Sigmoid colon (tissue), 7 donors: ENCODE data around the gene UBN2. TPM values are rescaled to one million over a fixed set of nuclear protein-coding genes. Genes with fewer than 3 reads are reported as not detected.

Experiments used
- DNase-seq: peaks from one replicate; pipeline ENCODE4 v3.0.0-alpha.2; 2019
- H3K27ac ChIP-seq, 4 donors: fragments of 200-600 bp; sonication (generic); one replicate each; pipeline ENCODE4 v1.5.1; 2016 to 2019; ENCODE audit warnings: mild to moderate bottlenecking in 1 of 4
- H3K27me3 ChIP-seq, 3 donors: fragments of 200-600 bp; sonication (generic); one replicate each; pipeline ENCODE4 v1.5.1; 2019; ENCODE audit warnings: mild to moderate bottlenecking in 1 of 3
- H3K36me3 ChIP-seq, 4 donors: fragments of 200-600 bp; sonication (generic); one replicate each; pipeline ENCODE4 v1.5.1; 2016 to 2019
- H3K4me1 ChIP-seq, 4 donors: fragments of 200-600 bp; sonication (generic); one replicate each; pipeline ENCODE4 v1.5.1; 2017 to 2019
- H3K4me3 ChIP-seq, 4 donors: fragments of 200-600 bp; sonication (generic); one replicate each; pipeline ENCODE4 v1.5.1; 2017 to 2019; ENCODE audit warnings: mild to moderate bottlenecking in 2 of 4, moderate library complexity in 1 of 4
- H3K9me3 ChIP-seq, 4 donors: fragments of 200-600 bp in 3 of 4; sonication (generic) in 3 of 4; one replicate each; pipeline versions ENCODE4 v1.5.1 to v1.6.1; 2013 to 2019
- CTCF ChIP-seq, 4 experiments: fragments of 450-650 bp in 3 of 4; fragments of 200-600 bp in 1 of 4; IDR thresholded peaks; one replicate each; pipeline ENCODE4 v1.5.1; 2016 to 2019; ENCODE audit warnings: antibody characterized with exemption in 4 of 4, mild to moderate bottlenecking in 3 of 4, moderate library complexity in 2 of 4
- EP300 ChIP-seq, 4 donors: sonication (generic); formaldehyde crosslinking; IDR thresholded peaks; one replicate each; pipeline ENCODE4 v1.6.1; 2017; ENCODE audit warnings: antibody characterized with exemption in 4 of 4
- POLR2A ChIP-seq, 2 donors: fragments of 450-650 bp; IDR thresholded peaks; one replicate each; pipeline ENCODE4 v1.6.1; 2016; ENCODE audit warnings: antibody characterized with exemption in 2 of 2, mild to moderate bottlenecking in 2 of 2, moderate library complexity in 2 of 2
- POLR2AphosphoS5 ChIP-seq, 4 donors: sonication (generic); formaldehyde crosslinking; IDR thresholded peaks; one replicate each; pipeline ENCODE4 v1.6.1; 2017; ENCODE audit warnings: antibody characterized with exemption in 4 of 4
- WGBS, 2 donors: extraction: QIAGEN DNeasy Blood & Tissue Kit; methylation state at CpG; one replicate each; pipeline ENCODE4 v1.1.7; 2013; 5-methylcytosine and 5-hydroxymethylcytosine counted together
- intact Hi-C: fragments of 100-400 bp; cut with DNase I; formaldehyde crosslinking; loops from one replicate; pipeline ENCODE4 v1.15.1; 2023
- polyA plus RNA-seq, 3 donors: library from polyadenylated mRNA; stranded (reverse); fragments of 200-250 nt; gene quantifications; one replicate each; pipeline ENCODE4 v1.2.3, GENCODE V29; 2013
- total RNA-seq, 4 donors: library from RNA; depleted of rRNA; stranded (reverse); fragments of >200 nt; gene quantifications; one replicate each; pipeline ENCODE4 v1.1.0, GENCODE V29; 2016
- donor health status: healthy with polysubstance abuse.
- donor health status: Bipolar disorder and iron deficiency.
- donor health status: healthy.

Gene UBN2
- total and polyA plus RNA-seq, 7 donors: 0.92 to 22.7 (median 13.2) TPM

- TF ChIP-seq POLR2AphosphoS5 (IDR thresholded peaks at IDR 0.05) (no peak), CTCF (IDR thresholded peaks at IDR 0.05) (no peak), POLR2A (IDR thresholded peaks at IDR 0.05) (no peak), EP300 (IDR thresholded peaks at IDR 0.05) (no peak)
- DNase-seq: no peak
- Histone ChIP-seq H3K4me1 (no peaks in the 10 kb centered on the region), H3K27me3 (no peaks in the 10 kb centered on the region), H3K36me3 (peaks cover 0 to 49% (median 3%) of the 10 kb centered on the region in 4 donors), H3K9me3 (no peaks in the 10 kb centered on the region), H3K4me3 (no peak overlapping the region), H3K27ac (no peak overlapping the region)
- intact Hi-C loops: no loop called here
- 64 to 89% methylated on average over 7 of the region's 7 CpGs for WGBS, 2 donors
Observed at GRCh38 chr7:139183878-139184338, 47.1 kb upstream of the UBN2 start.

- Histone ChIP-seq H3K9me3 (no peaks in the 10 kb centered on the region), H3K36me3 (peaks cover 0 to 52% (median 3%) of the 10 kb centered on the region in 4 donors), H3K4me1 (no peaks in the 10 kb centered on the region), H3K4me3 (no peak overlapping the region), H3K27me3 (no peaks in the 10 kb centered on the region), H3K27ac (no peak overlapping the region)
- no peak for TF ChIP-seq POLR2A (IDR thresholded peaks at IDR 0.05)
- TF ChIP-seq EP300 (IDR thresholded peaks at IDR 0.05): no peak
- TF ChIP-seq POLR2AphosphoS5 (IDR thresholded peaks at IDR 0.05): no peak
- TF ChIP-seq CTCF (IDR thresholded peaks at IDR 0.05): no peak
- DNase-seq: no peak
- intact Hi-C loops: no loop called here
- 94 to 99% methylated on average over 2 of the region's 2 CpGs for WGBS, 2 donors
Observed at GRCh38 chr7:139186146-139186545, 44.9 kb upstream of the UBN2 start.

GRCh38 chr7:139189357-139189756 is 41.7 kb upstream of the UBN2 start:
- no peak overlapping the region for H3K4me3 ChIP-seq
- no peaks in the 10 kb centered on the region for H3K27me3 ChIP-seq
- no peaks in the 10 kb centered on the region for H3K9me3 ChIP-seq
- no peaks in the 10 kb centered on the region for H3K4me1 ChIP-seq
- H3K36me3 ChIP-seq: peaks cover 0 to 22% (median 1%) of the 10 kb centered on the region in 4 donors
- 94 to 96% methylated on average over 3 of the region's 3 CpGs for WGBS, 2 donors
- DNase-seq: no peak
- H3K27ac ChIP-seq: no peak overlapping the region
- intact Hi-C loops: no loop called here
- TF ChIP-seq POLR2AphosphoS5 (IDR thresholded peaks at IDR 0.05) (no peak), CTCF (IDR thresholded peaks at IDR 0.05) (no peak), POLR2A (IDR thresholded peaks at IDR 0.05) (no peak), EP300 (IDR thresholded peaks at IDR 0.05) (no peak)

GRCh38 chr7:139192014-139192706 is 38.9 kb upstream of the UBN2 start:
- Histone ChIP-seq H3K27ac (no peak overlapping the region), H3K4me1 (no peaks in the 10 kb centered on the region), H3K36me3 (peaks cover 0 to 16% (median 1%) of the 10 kb centered on the region in 4 donors), H3K4me3 (no peak overlapping the region), H3K27me3 (no peaks in the 10 kb centered on the region), H3K9me3 (no peaks in the 10 kb centered on the region)
- no peak for DNase-seq
- TF ChIP-seq POLR2AphosphoS5 (IDR thresholded peaks at IDR 0.05) (no peak), CTCF (IDR thresholded peaks at IDR 0.05) (no peak), EP300 (IDR thresholded peaks at IDR 0.05) (no peak), POLR2A (IDR thresholded peaks at IDR 0.05) (no peak)
- WGBS, 2 donors: 69 to 77% methylated on average over 3 of the region's 3 CpGs
- intact Hi-C loops: no loop called here
